DND-41 (cell line): Measurements from ENCODE around the gene SENP3.

ENCODE experiments used
- ATAC-seq: fragments of 200-7000 bp; cut with Tn5 transposase; 3 replicates; pipeline ENCODE4 v1.9.1; 2021; ENCODE audit warnings: low read depth; ENCODE audit not compliant: insufficient read depth
- DNase-seq: peaks from one replicate; pipeline ENCODE4 v3.0.0-alpha.2; 2020
- H2AFZ ChIP-seq: 2 replicates; pipeline ENCODE4 v1.6.0; 2012; ENCODE audit warnings: low read depth, low read length
- H3K27ac ChIP-seq: 2 replicates; pipeline ENCODE4 v1.5.1; 2012; ENCODE audit warnings: low read length, inconsistent platforms
- H3K27me3 ChIP-seq: fragments of 200-600 bp; sonication (generic); 2 replicates; pipeline ENCODE4 v1.6.0; 2012; ENCODE audit warnings: low read length, mild to moderate bottlenecking, inconsistent platforms; ENCODE audit not compliant: insufficient read depth, poor library complexity
- H3K36me3 ChIP-seq: 2 replicates; pipeline ENCODE4 v1.5.1; 2012; ENCODE audit warnings: low read length, inconsistent platforms; ENCODE audit not compliant: insufficient read depth
- H3K4me1 ChIP-seq: 2 replicates; pipeline ENCODE4 v1.5.1; 2012; ENCODE audit warnings: mild to moderate bottlenecking, low read length; ENCODE audit not compliant: insufficient read depth
- H3K4me2 ChIP-seq: 2 replicates; pipeline ENCODE4 v1.6.0; 2012; ENCODE audit warnings: mild to moderate bottlenecking, moderate library complexity, low read length, inconsistent platforms; ENCODE audit not compliant: insufficient read depth
- H3K4me3 ChIP-seq, 2 experiments: fragments of 200-600 bp in 1 of 2; shearing (Covaris generic) in 1 of 2; 2 replicates each; pipeline ENCODE4 v1.5.1; 2012 to 2016; ENCODE audit warnings: inconsistent platforms in 2 of 2, low read length in 2 of 2, mild to moderate bottlenecking in 2 of 2, low read depth in 1 of 2, moderate library complexity in 1 of 2
- H3K79me2 ChIP-seq: 2 replicates; pipeline ENCODE4 v1.6.0; 2012; ENCODE audit warnings: low read length, inconsistent platforms; ENCODE audit not compliant: insufficient read depth
- H3K9ac ChIP-seq: 2 replicates; pipeline ENCODE4 v1.6.0; 2012; ENCODE audit warnings: low read depth, mild to moderate bottlenecking, inconsistent platforms, low read length, moderate library complexity
- H3K9me3 ChIP-seq: 2 replicates; pipeline ENCODE4 v1.5.1; 2012; ENCODE audit warnings: low read length, moderate library complexity, mild to moderate bottlenecking, inconsistent platforms; ENCODE audit not compliant: insufficient read depth, severe bottlenecking
- H4K20me1 ChIP-seq: 2 replicates; pipeline ENCODE4 v1.6.0; 2012; ENCODE audit warnings: low read length; ENCODE audit not compliant: insufficient read depth
- EZH2 ChIP-seq: IDR thresholded peaks from 3 replicates; pipeline ENCODE4 v1.6.1; 2012; ENCODE audit warnings: borderline replicate concordance, low read depth, mild to moderate bottlenecking, moderate library complexity, low read length, inconsistent platforms; ENCODE audit not compliant: severe bottlenecking
- TF ChIP-seq, protein P1 (sequence below): IDR thresholded peaks from 2 replicates; pipeline ENCODE4 v1.5.1; 2012; ENCODE audit warnings: borderline replicate concordance, low read length, moderate library complexity, mild to moderate bottlenecking; ENCODE audit not compliant: poor library complexity, severe bottlenecking; ENCODE audit errors: extremely low read depth

Gene SENP3

DNA sequence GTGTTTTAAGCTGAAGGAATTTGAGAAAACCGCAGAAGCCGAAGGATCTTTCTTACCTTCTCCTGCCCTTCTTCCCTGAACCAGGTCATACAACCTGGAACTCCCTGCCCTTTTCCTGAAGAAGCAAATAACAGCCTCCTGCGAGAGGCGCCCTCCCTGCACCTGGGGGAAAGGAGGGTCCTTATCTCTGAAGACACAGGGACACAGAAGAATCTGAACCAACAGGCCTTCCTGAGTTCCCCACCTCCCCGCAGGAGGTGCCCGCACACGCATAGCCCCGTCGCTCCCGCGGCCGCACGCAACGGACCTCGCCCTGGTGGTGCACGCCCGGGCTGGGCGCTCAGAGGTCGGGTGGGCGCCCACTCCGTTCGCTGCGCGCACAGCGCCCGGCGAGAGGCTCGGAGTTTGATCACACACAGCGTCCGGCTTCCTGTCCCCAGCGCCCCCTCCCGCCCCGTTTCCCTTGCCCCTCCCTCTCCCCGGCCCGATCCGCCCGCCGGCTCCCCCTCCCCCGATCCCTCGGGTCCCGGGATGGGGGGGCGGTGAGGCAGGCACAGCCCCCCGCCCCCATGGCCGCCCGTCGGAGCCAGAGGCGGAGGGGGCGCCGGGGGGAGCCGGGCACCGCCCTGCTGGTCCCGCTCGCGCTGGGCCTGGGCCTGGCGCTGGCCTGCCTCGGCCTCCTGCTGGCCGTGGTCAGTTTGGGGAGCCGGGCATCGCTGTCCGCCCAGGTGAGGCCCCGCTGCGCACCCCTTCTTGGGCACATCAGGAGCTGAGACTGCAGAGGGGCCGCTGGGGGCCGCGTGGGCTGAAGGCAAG, 12.9 kb upstream of the SENP3 start, which contains the start of gene TNFSF12:
TSS of gene TNFSF12 (plus strand) at position 474 of the 816 bp plus-strand sequence. CDS start at position 570, 96 bp downstream.
- TF ChIP-seq, protein P1, sequence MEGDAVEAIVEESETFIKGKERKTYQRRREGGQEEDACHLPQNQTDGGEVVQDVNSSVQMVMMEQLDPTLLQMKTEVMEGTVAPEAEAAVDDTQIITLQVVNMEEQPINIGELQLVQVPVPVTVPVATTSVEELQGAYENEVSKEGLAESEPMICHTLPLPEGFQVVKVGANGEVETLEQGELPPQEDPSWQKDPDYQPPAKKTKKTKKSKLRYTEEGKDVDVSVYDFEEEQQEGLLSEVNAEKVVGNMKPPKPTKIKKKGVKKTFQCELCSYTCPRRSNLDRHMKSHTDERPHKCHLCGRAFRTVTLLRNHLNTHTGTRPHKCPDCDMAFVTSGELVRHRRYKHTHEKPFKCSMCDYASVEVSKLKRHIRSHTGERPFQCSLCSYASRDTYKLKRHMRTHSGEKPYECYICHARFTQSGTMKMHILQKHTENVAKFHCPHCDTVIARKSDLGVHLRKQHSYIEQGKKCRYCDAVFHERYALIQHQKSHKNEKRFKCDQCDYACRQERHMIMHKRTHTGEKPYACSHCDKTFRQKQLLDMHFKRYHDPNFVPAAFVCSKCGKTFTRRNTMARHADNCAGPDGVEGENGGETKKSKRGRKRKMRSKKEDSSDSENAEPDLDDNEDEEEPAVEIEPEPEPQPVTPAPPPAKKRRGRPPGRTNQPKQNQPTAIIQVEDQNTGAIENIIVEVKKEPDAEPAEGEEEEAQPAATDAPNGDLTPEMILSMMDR, result no peak
- TF ChIP-seq EZH2, result no peak
- Histone ChIP-seq H4K20me1 (no peaks in the 10 kb centered on the region), H3K9me3 (no peaks in the 10 kb centered on the region), H3K4me2 (peak within 1 kb of the TSS; percentile 73), H3K36me3 (no peaks in the 10 kb centered on the region), H3K27me3 (peaks cover 5% of the 10 kb centered on the region), H3K4me1 (peaks cover 49% of the 10 kb centered on the region), H3K79me2 (no peaks in the 10 kb centered on the region), H2AFZ (peak within 1 kb of the TSS; percentile 78), H3K4me3 (peak within 1 kb of the TSS; percentile 16 to 61; a peak in 3 of 4 replicates), H3K27ac (peak within 1 kb of the TSS; percentile 51), H3K9ac (peak within 1 kb of the TSS; percentile 60)
- ATAC-seq (peak; percentile 31; the same call in 2 of the 3 replicates), DNase-seq (peak; percentile 54)

DNA sequence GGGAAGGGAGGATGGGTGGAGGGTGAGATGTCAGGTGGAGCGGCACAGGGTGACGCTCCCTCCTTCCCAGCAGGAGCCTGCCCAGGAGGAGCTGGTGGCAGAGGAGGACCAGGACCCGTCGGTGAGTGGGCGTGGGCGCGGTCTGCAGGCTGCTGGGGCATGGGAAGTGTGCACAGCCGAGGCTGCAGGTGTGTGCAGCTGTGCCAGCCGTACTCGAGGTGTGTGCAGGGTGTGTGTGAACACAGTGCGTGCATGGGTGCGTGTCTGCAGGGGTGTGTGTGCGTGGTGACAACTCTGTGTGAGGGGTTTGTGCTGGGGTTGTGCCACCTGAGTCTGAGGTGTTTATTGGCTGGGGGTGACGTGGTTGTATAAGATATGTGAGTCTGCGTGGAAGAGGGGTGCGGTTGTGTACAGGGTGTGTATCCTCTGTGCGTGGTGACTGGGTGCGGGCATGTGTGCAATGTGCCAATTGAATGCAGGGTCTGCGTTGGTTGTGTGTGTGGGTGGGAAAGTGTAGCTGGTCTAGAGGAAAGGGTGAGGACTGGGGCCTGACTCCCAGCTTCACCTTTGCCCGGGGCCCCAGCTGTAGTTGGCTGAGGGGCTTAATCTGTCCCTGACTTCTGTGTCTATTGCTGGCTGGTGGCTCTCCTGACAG, 12.2 kb upstream of the SENP3 start:
- Histone ChIP-seq H4K20me1 (no peaks in the 10 kb centered on the region), H3K27ac (peak overlapping the region; percentile 45), H3K4me1 (peaks cover 53% of the 10 kb centered on the region), H3K9me3 (no peaks in the 10 kb centered on the region), H3K9ac (peak overlapping the region; percentile 60; the same call in 1 of the 2 replicates), H3K4me2 (peak overlapping the region; percentile 73), H3K79me2 (no peaks in the 10 kb centered on the region), H3K27me3 (peaks cover 5% of the 10 kb centered on the region), H3K36me3 (no peaks in the 10 kb centered on the region), H3K4me3 (no peak overlapping the region), H2AFZ (no peak overlapping the region)
- TF ChIP-seq, protein P1, result no peak
- TF ChIP-seq EZH2, result no peak
- ATAC-seq (no peak; the same call in 2 of the 3 replicates), DNase-seq (no peak)

DNA sequence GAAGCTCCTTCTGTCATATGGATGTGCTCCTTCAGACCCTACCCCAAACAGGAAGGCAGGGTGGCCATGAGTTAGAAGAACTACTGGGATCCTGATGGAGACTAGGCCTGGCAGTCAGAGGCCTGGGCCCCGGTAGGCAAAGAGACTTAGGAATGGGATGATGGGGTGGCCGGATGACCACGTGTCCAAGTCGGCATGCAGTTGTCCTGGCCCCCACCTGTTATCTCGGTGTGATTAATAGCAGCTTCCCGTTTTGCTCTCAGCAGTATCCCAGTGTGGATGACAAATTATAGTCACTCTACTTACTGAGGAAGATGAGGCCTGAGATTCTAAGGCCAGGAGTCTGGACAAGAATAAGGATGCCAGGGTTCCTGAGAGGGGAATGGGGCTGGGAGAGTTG, 11.4 kb upstream of the SENP3 start:
- Histone ChIP-seq H2AFZ (no peak overlapping the region), H3K4me1 (peaks cover 53% of the 10 kb centered on the region), H3K4me3 (no peak overlapping the region), H3K9me3 (no peaks in the 10 kb centered on the region), H3K27ac (peak overlapping the region; percentile 23), H3K36me3 (no peaks in the 10 kb centered on the region), H3K79me2 (no peaks in the 10 kb centered on the region), H4K20me1 (no peaks in the 10 kb centered on the region), H3K27me3 (peaks cover 5% of the 10 kb centered on the region), H3K4me2 (no peak overlapping the region), H3K9ac (no peak overlapping the region)
- DNase-seq, result no peak
- ATAC-seq, result no peak
- TF ChIP-seq EZH2, result no peak
- TF ChIP-seq, protein P1, result no peak
